CD4-positive, alpha-beta T cell treated with Interleukin-15 for 4 hours (primary cell): ENCODE results near the gene SNAP23.

Source experiments
- DNase-seq: peaks from one replicate; pipeline ENCODE4 v3.0.0-alpha.2; 2020; ENCODE audit warnings: low spot score

Gene SNAP23

DNA sequence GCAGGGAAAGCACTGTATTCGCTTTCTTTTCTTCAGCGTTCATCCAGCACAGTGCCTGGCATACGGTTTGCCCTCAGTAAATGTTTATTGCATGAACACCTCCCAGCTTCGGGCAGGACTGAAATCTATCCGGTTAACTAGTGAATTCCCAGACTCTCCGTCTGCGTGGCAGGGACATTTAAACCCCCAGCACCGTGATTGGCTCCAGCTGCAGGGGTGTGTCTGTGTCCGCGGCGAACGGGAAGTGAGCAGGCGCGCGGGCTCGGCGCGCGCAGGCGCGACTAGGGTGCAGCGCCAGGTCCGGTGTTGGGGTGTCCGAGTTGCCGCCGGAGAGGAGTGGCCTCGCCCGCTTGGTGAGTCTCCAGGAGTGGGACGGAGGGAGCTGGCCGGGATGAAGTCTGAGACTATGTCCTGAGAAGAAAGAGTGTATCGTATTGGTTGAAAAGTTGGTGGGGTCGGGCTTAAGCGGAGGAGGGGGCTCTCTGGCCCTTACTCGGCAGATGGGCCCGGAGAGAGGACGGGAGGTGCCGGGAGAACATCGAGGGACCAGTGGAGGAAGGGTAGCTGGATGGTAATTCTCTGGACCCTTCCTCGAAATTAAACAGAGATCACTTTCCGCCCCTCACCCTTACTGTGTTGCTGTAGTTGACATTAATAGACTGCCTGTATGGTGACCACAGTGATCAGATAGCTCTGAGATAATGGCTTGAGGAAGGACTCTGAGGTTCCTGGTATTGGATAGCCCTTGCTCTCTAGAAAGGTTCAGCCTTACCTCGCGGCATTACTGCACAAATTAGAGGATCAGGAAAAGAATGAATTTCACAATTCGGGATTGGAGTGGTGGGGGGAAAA is at the start of gene SNAP23:
TSS of gene SNAP23 (plus strand) at position 274 of the 852 bp plus-strand sequence. CDS start 16,213 bp downstream, outside the sequence.
- DNase-seq = peak; percentile 81

- DNase-seq = no peak
These were observed 47.8 kb upstream of the SNAP23 start for GRCh38 chr15:42447599-42447998.

DNA sequence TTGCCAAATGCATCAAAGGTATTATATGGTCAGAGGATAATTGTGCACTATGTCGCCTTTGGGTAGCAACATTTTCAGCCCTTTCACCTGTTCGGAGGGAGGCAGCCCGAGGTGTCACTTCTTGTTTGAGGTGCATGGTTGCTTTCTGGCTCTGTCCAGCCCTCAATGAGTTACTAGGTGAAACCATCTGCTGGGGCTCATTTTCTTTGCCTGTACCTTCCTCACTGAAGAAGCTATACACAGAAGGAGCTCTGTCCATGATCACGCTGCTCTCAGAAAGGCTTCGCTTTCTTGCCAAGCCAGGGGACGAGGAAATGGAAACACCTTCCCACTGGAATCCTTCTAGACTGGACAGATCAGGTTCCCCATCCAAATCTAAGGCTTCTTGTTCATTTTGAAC is 47.2 kb upstream of the SNAP23 start:
- DNase-seq = no peak

DNA sequence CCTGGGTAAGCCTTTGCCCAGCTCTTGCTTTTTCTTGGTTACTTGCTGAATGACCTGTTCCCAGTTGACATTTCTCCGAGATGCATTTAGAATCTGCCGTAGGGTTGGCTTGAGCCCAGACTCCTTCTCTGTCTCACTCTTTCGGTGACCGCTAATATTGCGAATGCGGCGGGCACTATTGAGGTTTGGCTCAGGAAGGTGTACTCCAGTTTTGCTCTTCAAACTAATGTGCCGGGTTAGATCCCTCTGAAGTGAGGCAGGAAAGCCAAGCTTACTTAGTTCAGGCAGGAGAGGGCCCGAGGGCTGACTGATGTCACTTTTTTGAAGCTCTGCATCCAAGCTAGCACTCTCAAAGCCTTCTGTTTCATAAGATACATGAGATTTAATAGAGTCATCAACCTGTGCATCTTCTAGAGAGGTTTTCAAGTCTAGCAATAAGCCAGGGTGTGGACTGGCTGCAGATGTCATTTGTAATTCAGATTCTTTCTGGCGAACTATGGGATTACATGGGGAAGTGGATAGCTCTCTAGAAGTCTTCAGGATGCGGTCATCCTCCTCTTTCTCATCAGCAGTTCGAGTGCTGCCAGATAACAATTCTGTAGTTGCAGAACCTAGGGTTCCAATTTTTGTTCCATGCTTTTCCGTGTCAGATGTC is 45.5 kb upstream of the SNAP23 start:
- DNase-seq = no peak

DNA sequence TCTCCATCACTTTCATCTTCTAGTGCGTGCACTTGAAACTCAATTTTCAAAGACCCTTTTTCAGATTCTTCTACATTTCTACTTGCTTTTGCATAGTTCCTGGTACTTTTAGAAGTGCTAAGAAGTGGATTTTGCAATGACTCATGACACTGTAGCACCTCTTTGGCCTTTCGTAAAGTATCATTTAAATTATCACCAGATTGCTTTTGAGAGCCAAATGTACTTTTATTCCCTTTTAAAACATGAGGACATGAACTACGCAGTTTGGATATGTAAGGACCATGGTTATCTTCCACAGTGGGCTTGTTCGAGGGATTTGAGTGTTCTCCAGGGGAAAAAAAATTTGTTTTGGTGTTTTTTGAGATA is 45.0 kb upstream of the SNAP23 start:
- no peak for DNase-seq

GRCh38 chr15:42453826-42454225 is 41.6 kb upstream of the SNAP23 start:
- DNase-seq = no peak

GRCh38 chr15:42456531-42456930 is 38.9 kb upstream of the SNAP23 start:
- DNase-seq = no peak

DNA sequence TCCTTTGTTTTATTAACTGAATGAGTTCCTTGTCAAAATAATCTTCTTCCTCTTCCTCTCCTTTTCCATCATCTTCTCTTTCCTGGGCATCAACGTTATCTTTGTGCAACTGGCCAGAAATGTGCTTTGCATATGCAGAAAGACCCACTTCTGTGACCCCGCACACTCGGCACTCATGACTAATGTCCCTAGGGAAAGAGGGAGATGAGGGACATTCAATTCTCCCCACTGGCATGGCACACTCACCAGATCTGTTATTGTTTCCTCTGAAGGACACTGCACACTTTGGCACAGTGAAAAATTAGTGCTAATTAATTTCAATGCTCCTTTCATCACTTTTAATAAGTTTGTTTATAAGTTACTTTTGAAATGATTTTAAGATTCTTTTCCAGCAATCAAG is 38.5 kb upstream of the SNAP23 start:
- DNase-seq = no peak

DNA sequence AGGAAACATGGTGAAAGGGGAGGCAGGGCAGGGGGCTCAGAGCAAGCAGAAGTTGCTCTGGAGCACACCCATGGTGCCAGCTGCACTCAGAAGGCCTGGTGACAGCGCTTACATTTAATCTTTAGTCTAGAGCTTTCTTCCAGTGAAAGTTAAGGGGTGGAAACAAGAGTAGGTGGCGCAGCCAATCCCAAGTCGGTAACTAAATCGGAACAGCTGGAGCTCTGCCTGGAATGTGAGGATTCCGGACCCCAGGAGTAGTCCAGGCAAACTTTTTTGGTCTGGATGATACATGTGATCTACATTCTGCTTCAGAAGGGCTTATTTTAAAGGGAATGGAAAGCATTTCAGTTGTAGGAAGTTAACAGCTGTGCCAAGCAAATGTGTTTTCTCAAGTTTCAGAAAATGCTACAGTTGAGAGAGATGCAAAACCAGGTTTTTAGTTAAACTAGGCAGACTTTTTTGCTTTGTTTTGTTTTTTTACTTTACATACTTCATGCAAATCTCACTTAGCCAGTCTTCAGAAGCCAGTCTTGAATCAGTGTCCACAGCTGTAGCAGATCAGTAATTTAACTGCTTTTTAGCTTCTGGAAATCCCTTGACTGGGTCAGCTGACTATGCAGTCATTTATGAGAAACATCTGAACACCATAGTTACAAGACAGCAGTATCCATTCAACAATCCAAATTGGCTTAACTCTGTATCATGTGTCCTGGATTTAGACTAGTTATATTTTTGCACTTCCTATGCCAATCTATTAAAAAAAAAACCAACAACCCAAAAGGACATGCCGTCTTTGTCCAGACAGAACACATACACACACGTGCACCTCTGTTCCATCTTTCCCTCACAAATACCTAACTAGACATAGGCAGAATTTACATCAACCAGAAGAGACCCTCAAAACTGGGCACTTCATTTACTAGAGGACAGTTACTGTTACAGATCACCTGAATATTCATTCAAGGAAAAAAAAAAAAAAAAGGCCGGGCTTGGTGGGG is 37.7 kb upstream of the SNAP23 start:
- no peak for DNase-seq

- DNase-seq = no peak
These were observed 34.2 kb upstream of the SNAP23 start for GRCh38 chr15:42461261-42461660.

GRCh38 chr15:42465520-42466259 is 29.7 kb upstream of the SNAP23 start:
- no peak for DNase-seq

GRCh38 chr15:42471002-42471401 is 24.4 kb upstream of the SNAP23 start:
- DNase-seq = no peak

GRCh38 chr15:42474827-42475226 is 20.6 kb upstream of the SNAP23 start:
- no peak for DNase-seq

DNA sequence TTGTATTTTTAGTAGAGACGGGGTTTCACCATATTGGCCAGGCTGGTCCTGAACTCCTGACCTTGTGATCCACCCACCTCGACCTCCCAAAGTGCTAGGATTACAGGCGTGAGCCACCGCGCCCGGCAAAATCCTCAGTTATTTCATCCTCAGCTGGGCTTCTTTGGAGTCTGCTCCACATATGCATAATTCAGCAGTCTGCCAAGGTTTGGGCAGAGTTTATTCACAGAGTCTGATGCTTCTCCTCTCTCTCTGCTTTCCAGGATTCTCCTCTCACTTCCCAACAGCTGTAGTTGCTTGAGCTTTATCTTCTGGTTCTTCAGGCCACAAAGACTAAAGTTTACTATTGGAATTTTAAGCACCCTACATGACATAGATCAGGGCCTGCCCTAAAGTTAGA is 12.7 kb upstream of the SNAP23 start:
- no peak for DNase-seq

GRCh38 chr15:42483677-42484076 is 11.8 kb upstream of the SNAP23 start:
- no peak for DNase-seq

DNA sequence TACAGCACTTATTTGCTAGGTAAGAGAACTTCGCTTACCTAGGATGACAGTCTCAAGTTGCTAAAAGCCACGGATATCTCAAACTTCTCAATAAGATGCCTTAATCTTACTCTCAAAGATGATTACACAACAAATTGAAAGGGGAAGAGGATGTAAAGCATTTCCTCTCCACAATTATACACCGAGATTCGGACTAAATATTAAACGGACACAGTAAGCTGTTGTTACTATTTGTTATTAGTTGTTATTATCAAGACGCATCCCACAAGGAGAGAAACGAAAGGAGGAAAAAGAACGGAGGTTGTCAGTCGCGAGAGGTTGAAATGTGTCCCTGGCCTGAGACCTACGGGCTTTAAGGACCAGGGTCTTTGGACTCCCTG is 5.2 kb upstream of the SNAP23 start:
- DNase-seq = no peak

- peak; percentile 92 for DNase-seq
These were observed 4.5 kb upstream of the SNAP23 start, which contains the start of gene ZNF106 for GRCh38 chr15:42490671-42491538. Gene ZNF106, minus strand, starts transcription at chr15:42491141. Its CDS starts 18,852 bp downstream, at chr15:42472289.

DNA sequence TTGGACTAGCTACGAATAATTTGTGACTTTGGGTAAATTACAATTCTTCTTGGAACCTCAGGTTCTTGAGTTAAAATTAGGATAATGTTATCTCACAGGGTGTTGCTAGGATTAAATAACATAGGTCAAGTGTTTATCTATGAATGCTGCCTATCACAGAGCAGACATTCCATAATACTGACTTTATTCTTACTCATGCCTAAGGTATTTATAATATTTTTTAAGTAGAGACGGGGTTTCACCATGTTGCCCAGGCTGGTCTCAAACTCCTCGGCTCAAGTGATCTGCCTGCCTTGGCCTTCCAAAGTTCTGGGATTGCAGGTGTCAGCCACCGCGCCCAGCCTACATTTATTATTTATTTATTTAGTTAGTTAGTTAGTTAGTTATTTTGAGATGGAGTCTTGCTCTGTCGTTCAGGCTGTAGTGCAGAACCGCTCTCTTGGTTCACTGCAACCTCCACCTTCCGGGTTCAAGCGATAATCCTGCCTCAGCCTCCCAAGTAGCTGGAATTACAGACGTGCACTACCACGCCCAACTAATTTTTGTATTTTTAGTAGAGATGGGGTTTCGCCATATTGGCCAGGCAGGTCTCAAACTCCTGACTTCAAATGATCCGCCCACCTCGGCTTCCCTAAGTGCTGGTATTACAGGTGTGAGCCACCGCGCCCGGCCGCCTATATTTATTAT is 3.8 kb upstream of the SNAP23 start:
- no peak for DNase-seq

- no peak for DNase-seq
These were observed 1.8 kb upstream of the SNAP23 start for GRCh38 chr15:42493679-42494078.

DNA sequence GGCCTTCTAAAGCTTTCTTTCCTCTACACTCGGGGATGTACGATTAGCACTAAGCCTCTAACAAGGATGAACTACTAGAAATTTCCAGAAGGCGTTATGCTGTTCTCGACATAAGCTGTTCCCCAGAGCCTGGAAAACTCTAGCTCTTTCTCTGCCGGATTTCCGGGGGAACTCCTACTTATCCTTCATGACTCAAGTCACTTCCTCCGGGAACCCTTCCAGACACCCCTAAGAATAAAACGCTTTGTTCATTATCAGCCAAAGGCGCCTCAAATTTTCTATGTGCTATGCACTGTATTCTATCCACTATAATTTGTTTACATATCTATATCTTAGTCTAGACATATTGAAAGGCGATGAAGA is 455 bp upstream of the SNAP23 start:
- peak; percentile 28 for DNase-seq
